NCI-H226 (cell line): Measurements from ENCODE around the gene RABIF.

Experiments
- DNase-seq: peaks from one replicate; pipeline ENCODE4 v3.0.0-alpha.2; 2015

The RABIF gene

GRCh38 chr1:202871367-202871766 lies 17.6 kb downstream of the RABIF start:
- no peak for DNase-seq

- DNase-seq, result no peak
Observed at GRCh38 chr1:202862679-202863560, 26.0 kb downstream of the RABIF start.

- peak; percentile 88 for DNase-seq
Observed at GRCh38 chr1:202861420-202862132, 27.4 kb downstream of the RABIF start.

- no peak for DNase-seq
Observed at GRCh38 chr1:202860744-202861419, 28.1 kb downstream of the RABIF start.

GRCh38 chr1:202858789-202859414 lies 30.0 kb downstream of the RABIF start:
- no peak for DNase-seq

GRCh38 chr1:202858331-202858730 lies 30.6 kb downstream of the RABIF start:
- no peak for DNase-seq

- no peak for DNase-seq
Observed at GRCh38 chr1:202857136-202857610, 31.8 kb downstream of the RABIF start.

GRCh38 chr1:202856014-202856413 lies 32.9 kb downstream of the RABIF start:
- no peak for DNase-seq

- DNase-seq, result no peak
Observed at GRCh38 chr1:202854787-202855186, 34.2 kb downstream of the RABIF start.

- DNase-seq, result peak; percentile 64
Observed at GRCh38 chr1:202852163-202852904, 36.6 kb downstream of the RABIF start.

GRCh38 chr1:202850593-202851362 lies 38.2 kb downstream of the RABIF start:
- no peak for DNase-seq

- no peak for DNase-seq
Observed at GRCh38 chr1:202848191-202848542, 40.8 kb downstream of the RABIF start.

GRCh38 chr1:202844935-202845334 lies 44.0 kb downstream of the RABIF start:
- DNase-seq, result no peak

- DNase-seq, result no peak
Observed at GRCh38 chr1:202844259-202844658, 44.7 kb downstream of the RABIF start.

GRCh38 chr1:202843081-202843480 lies 45.9 kb downstream of the RABIF start:
- no peak for DNase-seq

- no peak for DNase-seq
Observed at GRCh38 chr1:202837746-202838262, 51.1 kb downstream of the RABIF start.

GRCh38 chr1:202836623-202837403 lies 52.1 kb downstream of the RABIF start:
- no peak for DNase-seq

GRCh38 chr1:202835548-202836072 lies 53.3 kb downstream of the RABIF start:
- DNase-seq, result no peak

- no peak for DNase-seq
Observed at GRCh38 chr1:202834771-202835547, 54.0 kb downstream of the RABIF start.
